Stimulated activated CD8-positive, alpha-beta memory T cell treated with anti-CD3 and anti-CD28 coated beads, Interleukin-2, amount 100 ng/mL, for 1 hour (primary cell): ENCODE data around the gene ZNF777.
"Not testable (repeated sequence)": the region's sequence is repeated elsewhere in the genome, so short reads cannot be mapped to it uniquely, and the experiment has no call there.

Source experiments
- DNase-seq, 2 donors: peaks; one replicate each; pipeline ENCODE4 v3.0.0-alpha.2; 2020; ENCODE audit warnings: low read depth in 2 of 2

ZNF777 gene

DNA sequence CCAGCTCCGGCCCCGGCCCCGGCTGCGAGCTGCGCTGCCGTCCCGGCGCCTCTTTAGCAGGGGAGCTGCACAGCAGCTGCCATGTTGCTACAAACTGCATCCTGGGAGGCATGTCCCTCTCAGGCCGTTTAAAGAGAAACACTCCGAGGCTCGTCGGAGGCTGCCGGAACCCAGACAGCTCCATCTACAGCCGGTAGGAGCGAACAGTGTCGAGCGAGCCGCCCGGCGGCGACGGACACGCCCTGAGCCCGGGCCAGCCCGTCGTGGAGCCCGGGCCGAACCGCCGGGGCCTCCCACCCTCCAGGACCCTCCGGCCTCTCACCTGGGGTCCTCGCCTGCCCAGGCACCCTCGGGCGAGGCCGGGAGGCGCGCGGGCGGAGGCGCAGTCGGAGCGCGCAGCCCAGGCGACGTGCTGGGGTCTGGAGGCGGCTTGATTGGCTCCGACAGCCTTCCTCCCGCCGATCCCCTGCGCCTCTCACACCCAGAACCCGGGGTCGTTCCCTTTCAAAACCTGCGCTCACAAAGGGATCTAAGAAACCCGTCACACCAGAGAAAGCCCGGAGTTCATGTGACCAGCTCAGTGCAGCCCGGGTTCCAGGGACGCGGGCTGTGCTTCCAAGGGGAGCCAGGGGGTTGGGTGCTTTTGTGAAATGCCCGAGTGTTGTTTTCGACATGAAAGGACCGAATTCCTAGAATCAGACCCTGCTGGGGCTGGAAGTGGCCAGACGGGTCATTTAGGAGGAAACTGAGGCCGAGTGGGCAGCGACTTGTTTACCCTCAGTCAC is at the start of gene ZNF777:
Gene ZNF777 (minus strand): TSS at position 570 of the 785 bp plus-strand sequence. CDS start 5,040 bp downstream, outside the sequence.
- DNase-seq: peak; percentile 54 to 65

DNA sequence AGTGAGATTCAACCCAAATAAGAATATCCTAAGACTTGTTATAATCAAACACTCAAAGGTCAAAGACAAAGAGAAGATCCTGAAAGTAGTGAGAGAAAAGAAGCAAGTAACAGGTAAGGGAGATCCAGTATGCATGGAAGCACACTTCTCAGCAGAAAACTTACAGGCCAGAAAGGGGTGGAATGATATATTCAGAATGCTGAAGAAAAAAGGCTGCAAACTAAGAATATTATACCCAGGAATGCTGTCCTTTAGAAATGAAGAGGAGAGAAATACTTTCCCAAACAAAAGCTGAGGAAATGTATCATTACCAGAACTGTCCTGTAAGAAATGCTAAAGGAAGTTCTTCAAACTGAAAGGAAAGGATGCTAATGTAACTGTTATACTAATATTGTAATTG is 49.4 kb upstream of the ZNF777 start:
- DNase-seq: no peak

DNA sequence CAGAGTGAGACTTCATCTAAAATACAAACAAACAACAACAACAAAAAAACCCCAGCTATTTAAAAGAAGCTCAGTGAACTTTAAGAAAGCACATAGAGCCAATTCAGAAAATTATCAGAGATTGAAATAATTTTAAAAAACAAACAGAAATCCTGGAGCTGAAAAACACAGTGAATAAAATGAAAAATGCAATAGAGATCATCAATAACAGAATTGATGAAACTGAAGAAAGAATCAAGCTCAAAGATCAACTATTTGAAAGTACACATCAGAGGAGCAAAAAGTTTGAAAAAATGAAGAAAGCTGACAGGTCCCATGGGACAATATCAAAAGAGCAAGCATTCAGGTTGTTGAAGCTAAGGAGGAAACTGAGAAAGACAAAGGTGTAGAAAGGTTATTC is 48.9 kb upstream of the ZNF777 start:
- DNase-seq: no peak

DNA sequence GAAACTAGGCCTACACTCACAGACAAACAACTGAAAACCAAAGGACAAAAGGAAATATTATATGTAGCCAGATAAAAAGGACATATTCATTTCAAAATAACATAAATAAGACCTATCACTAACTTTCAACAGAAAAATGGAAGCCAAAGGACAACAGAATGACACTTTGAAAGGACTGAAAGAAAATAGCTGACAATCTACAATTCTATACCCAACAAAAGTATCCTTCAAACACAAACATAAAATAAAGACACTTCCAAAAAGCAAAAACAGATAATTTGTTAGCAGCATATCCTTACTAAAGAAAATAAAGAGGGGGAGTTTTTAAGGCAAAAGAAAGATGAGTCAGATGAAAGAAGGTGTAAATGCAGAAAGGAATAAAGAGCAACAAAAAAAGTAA is 44.7 kb upstream of the ZNF777 start:
- no peak for DNase-seq

DNA sequence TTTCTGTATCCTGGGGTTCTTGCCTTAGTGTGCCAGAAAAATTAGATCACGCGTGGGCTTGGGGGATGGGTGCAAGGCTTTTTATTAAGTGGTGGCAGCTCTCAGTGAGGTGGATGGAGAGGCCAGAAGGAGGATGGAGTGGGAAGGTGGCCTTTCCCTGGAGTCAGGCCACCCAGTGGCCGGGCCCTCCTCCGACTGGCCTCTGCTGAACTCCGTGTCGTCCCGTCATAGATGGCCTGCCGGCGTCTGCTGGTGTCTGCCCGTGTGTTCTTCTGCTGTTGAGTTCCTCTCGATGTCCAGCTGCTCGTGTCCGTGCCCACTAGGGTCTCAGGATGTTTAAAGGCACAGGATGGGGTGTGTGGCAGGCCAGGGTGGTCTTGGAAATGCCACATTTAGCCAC is 40.8 kb upstream of the ZNF777 start:
- DNase-seq: no peak

DNA sequence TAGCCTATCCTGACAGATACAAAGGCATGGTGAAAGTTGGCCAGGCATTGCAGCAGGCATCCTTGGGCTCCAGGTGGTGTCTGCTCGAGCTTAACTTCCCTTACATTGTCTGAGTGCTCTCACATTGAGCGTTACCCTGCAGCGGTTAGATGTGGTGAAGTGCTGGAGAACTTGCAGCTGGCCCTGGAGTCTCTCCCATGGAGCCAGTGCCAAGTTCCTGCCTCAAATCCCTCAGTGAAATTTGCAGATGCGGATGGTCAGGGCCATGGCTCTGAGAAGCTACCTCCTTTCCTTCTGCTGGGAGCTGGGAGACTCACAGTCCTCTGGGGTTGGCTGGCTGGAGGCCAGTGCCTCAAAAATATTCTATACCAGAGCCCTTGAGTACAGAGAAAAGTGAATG is 40.0 kb upstream of the ZNF777 start:
- no peak for DNase-seq

DNA sequence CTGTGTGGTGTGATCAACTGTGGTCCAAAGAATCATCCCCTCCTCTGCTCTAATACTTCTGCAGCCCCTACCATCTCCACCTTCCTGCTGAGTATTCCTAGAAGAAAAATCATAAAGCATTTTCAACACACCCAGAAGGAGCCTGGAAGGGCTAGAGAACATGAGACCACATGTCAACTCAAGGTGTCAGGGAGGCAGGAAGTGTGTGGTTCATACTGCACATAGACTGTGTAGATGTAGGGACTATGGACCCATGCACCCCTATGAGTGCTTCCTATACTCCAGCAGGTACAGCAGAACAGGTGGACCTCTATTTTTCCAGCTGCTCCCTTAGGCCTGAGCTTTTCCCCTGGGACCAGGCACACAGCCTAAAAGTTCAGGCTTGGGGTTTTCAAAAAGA is 39.3 kb upstream of the ZNF777 start:
- no peak for DNase-seq

DNA sequence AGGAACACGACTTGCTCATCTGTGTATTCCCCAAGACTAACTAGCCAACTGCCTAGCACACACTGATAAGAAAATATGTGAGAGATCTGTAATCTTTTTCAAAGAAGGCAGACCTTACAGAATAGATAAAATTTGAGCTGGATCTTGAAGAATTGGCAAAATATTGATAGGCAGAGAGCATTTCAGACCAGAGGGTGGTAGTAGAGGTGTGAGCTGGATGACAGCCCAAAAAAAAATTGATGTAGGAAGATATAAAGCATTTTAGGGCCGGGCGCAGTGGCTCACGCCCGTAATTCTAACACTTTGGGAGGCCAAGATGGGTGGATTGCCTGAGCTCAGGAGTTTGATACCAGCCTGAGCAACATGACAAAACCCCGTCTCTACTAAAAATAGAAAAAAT is 37.9 kb upstream of the ZNF777 start:
- DNase-seq: no peak

DNA sequence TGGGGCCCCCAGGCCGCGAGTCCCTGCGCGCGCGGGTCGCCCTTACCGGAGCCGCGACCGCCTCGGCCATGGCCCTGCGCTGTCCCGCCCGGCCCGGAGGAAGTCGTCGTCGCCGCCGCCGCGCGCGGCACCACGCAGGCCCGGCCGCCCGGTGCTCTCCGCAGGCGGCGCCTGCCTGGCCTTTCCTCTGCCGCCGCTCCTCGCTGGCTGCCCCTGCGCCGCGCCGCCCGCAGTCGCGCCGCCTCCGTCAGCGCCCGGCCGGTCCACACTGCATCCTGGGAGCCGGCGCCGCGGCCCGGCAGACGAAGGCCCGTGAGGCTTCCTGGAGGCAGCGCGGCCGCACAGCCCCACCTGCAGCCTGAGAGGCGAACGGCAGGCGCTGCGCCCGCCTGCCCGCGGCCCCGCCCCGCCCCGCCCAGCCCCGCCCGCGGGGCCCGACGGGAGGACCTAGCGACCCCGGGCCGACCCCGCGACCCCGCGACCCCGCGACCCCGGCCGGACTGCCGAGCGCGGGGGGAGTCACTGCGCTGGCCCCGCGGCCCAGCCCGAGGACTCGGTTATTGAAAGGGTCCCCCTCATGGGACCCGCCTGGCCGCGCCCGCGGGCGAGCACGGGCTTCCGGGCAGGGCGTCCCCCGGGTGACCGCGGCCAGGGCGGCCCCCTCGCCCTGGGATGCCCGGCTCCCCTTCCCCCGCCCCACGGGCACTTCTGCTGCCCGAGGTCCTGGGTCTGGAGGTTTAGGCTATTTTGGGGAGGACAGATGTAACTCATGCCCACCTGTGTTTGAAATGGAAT is 36.8 kb upstream of the ZNF777 start, which contains the start of gene ZNF746:
Gene ZNF746 (minus strand): TSS at position 343 of the 795 bp plus-strand sequence. CDS start 273 bp downstream, at position 70.
- peak; percentile 52 to 68 for DNase-seq

DNA sequence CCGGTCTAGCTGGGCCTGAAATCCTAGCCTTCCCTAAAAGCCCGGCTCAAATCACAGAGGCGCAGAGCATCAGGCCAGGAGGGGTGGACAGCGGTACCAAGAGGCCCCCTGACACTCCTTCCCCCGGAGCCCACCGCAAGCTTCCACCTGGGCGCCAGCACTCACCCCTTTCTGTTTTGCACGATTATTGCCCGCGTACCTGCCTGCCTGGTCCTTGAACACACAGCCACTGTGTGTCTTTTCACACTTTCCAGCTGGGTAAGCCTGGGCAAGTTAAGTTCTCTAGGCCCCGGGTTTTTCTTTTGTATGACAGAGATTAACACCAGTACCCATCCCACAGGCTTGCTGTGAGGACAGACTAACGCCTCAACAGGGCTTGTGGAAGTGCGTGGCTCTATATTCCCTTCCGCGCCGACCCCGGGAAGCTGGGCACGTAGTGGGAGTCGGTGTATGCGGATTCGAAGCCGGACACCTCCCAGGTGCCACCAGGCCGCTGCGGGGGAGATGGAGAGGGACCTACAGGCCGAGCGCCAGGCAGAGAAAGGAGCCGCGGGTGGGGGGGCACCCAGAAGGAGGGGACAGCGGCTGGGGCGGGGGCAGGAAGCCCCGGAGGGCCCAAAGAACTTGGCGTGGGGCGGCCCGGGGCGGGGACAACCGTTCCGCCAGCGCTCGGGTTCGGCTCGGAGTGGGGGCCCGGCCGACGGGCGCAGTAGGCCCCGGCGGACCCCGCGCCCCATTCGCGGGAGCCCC is 36.0 kb upstream of the ZNF777 start:
- peak in 1 of 2 donors; percentile 15 for DNase-seq

DNA sequence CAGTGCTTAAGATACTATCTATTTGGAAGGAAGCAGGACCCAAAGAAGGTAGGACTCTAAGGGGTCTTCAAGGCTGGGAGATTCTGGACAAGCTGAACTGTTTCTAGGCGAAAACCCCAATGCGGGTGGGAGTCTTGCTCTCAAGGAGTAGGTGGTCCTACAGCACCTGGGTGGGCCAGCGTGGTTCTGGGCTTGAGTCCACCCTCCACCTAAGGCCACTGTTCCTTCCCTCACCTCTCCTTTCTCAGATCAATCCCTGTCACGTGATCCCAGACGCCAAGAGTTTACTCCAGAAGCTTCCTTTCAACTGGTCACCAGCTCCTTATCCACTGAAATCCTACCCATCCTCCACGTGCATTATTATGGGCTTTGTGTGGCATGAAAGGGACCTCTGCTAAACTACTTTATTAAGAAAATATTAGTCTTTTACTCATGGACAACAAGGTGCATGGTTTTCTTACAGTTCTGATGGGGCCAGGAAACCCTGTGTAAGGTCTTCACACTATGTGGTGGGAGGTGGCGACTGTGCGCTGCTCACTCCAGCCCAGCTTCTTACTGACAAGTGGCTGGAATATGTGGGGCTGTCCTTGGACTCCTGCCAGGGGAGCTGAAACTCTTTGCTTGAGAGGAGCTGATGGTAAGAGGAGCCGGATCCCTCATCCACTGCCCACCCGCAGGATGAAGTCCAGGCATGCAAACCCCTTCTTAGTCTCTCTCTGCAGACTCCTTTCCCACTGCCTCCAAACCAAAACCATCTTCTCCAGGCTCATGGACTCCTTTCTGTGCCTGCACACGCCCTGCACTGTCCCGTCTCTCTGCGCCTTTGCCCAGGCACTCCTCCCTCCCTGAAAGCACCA is 35.2 kb upstream of the ZNF777 start:
- no peak for DNase-seq

DNA sequence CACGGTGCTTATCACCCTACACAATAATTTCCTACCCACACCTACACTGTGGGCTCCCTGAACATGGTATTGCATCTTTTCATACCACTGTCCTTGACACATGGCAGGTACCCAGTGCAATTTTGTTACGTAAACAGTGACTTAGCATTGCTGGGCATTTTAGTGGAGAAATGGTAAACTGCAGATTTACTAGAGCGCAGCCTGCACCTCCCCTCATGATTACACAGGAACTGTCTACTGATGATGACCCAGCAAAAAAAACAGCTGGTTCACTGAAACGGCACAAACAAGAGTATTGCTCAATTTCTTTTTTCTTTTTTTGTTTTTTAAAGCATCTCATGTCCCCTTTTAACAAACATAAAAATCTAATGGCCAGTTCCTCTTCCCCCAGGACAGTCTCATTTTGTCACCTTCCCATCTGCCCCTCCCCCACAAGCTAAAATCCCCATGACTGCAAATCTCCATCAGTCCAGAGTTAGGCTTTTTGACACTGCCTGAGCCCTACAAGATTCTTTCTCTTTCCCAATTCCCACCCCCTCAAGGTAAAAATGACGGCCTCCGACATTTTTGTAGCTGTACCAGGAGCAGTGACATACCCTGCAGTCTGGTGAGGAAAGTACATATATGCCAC is 34.0 kb upstream of the ZNF777 start:
- DNase-seq: no peak

DNA sequence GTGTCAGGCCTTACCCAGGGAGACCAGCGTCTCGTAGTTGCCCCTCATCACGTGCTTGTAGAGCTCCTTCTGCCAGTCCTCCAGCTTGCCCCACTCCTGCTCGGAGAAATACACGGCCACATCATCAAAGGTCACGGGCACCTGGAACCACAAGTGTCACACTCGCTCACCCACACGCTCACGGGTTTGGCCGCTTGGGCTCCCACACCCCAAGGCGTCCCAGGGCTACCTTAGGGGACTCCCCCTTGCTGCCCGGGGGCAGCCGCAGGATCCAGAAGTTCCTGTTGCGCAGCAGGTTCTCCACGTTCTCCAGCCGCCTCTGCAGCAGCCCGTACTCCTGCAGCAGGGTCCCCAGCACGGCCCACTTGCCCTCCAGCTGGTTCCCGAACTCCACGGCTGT is 33.1 kb upstream of the ZNF777 start:
- DNase-seq: not testable (repeated sequence)

DNA sequence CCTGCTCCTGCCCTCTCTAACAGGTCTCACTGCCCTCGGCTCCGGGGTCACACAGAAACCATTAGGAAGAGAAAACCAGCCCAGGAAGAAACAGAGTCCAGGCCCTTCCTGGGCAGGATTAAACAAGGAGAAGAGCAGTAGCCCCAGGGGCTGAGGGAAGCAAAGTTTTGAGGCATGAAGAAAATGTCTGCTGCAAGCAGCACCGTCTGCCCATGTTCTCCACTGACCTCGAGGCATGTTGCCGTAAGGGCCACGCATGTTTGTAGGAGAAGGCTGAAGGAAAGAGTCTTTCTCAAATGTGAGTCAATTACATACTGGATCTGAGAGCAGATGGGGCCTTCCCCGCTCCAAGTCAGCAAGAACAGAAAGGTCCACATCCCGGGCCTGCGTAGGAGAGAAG is 32.5 kb upstream of the ZNF777 start:
- DNase-seq: no peak

DNA sequence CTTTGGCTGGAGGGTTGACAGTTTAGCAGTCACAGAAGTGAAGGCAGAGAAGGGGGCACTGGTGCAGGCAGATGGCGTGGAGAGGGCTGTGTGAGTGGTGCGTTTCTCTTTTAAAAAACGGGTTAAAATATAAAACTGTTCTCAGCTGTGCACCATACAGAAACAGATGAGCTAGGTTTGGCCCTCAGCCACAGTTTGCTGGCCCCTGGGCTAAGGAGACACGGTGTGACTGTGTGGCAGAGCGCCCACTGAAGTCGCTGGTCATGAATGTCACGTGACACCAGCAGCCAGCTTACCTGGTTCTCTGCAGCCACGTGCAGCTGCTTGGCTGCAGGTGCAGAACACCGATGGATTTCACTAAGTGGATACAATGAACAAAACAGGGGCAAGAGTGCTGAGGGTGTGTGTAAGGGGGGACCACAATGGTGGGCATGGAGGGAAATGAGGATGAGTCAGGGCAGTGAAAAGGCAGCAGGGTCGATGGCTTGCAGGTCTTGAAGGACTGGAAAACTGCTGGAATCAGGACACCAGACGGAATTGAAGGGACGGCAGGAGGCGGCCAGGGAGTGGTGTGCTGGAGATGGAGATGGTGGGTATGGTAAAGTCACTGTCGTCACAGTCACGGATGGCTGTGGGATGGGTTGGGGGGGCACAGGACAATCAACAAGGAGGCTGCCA is 29.4 kb upstream of the ZNF777 start:
- DNase-seq: no peak

DNA sequence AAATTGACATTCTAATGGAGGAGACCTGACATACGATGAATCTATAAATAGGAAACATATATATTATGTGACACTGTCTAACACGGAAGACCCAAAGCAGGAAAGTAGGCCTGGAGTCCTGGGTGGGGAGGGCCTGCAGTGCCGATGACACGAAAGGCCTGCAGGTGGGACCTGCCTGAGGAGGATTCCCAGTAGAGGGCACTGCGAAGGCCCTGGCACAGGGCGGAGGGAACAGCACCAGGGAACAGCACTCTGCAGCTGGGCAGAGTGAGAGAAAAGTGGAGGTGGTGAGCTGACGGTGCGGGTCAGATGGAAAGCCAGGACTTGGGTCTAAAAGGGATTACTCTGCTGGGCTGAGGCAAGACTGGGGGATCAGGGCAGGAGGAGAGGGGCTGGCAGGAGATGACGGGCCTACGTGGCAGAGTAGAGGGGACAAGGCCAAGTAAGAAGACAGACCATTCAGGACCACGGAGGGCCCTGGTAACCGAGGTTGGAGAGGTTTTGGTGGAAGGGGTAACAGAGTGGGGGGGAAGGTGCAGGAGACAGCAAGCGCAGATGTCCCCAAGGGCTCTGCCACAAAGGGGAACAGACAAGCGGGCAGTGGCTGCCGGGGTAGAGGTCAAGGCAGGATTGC is 28.6 kb upstream of the ZNF777 start:
- DNase-seq: no peak

DNA sequence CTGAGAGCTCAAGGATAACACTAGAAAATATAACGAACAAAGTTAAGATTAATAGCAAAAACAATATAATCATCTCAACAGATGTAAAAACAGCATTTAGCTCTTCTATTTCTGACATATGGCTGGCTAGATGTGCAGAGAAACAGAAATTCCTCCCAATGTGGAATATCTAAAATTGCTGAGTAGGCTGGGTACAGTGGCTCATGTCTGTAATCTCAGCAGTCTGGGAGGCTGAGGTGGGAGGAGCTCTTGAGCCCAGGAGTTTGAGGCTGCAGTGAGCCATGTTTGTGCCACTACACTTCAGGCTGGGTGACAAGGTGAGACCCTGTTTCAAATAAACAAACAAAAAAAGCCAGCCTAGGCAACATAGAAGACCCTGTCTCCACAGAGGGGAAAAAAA is 18.7 kb upstream of the ZNF777 start:
- DNase-seq: no peak

DNA sequence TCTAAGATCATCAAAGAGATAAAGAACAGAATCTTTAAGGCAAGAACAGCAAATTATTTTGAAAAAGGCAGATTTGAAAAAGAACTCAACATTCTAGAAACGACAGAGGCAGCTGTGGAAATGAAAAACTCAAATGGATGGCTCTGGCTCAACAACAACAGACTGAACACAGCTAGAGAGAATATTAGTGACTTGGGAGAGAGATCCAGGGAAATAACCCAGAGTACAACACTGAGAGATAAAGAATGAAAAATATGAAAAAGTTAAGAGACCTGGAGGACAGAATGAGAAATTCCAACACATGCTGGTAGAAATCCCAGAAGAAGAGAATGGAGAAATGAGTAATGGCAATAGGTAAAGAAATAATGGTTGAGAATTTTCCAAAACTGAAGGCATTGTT is 17.9 kb upstream of the ZNF777 start:
- DNase-seq: no peak

DNA sequence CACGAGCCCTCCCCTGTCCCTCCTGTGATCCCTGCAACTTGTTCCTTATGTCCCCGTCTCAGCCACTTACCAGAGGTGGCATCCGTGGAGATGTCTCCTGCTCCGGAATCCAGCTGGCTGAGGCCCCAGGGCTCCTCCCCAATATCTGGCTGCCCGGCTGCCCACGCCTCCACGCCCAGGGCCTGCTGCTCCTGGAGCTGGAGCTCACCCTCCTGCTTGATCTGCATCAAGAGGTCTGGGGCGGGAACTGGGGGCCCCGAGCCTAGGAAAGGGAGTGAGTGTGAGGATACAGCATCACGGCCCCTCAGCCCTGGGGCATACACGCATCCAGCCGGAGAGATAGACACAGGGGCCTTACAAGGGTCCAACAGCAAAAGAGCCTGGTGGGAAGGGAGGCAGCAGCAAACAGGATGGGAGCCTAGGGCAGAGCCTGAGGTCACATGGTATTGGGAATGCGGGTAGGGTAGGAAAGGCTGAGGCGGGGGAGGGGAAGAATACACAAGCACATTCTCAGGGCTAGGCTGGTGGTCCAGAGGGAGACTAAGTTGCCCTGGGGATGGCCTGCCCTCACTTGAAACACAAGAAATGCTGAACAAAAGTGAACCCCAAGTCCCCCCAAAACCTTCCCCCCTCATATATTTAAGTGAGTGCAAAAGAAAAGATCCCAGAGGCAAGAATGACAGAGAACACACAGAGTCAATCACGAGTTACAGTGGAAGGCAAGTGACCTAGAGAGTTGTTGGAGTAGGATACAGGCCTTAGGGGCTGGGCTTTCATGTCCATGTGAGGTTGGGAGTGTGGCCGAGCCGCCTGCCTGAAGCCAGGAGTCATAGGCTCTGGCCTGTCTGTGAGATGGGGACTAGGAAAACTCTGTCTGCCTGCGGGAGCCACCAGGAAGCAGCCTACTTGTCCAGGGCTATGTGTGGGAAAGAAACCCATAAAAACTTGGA is 16.9 kb upstream of the ZNF777 start:
- DNase-seq: no peak
